ENCODE measurements around the gene PLD4. TPM values are rescaled to one million over a fixed set of nuclear protein-coding genes. Genes with fewer than 3 reads are reported as not detected.

PLD4 gene
- total and polyA plus RNA-seq, 2 of the 8 experiments (the other 6 are each of a cell fraction or from before 2014, with no cell fraction given), result 0.05 TPM; not detected in 1

Other genes with a start within 250 kb of the PLD4 start
- gene INF2, start 235.3 kb upstream of the PLD4 start, total RNA-seq (2021; fragmentation: NEBNext Ultra II Directional; extraction: Animal tissue kit (Norgen Biotek cat#: 25700)), result 54.0 and 59.5 TPM in 2 replicates
- gene INF2, start 235.3 kb upstream of the PLD4 start, polyA plus RNA-seq (2011; rRNA removed), result 29.1 and 42.3 TPM in 2 replicates
- 7.9 and 8.9 TPM in 2 replicates for gene ADSS1, start 200.7 kb upstream of the PLD4 start, total RNA-seq (2021; fragmentation: NEBNext Ultra II Directional; extraction: Animal tissue kit (Norgen Biotek cat#: 25700))
- 7.1 and 9.4 TPM in 2 replicates for gene ADSS1, start 200.7 kb upstream of the PLD4 start, polyA plus RNA-seq (2011; rRNA removed)
- gene SIVA1, start 171.7 kb upstream of the PLD4 start, total RNA-seq (2021; fragmentation: NEBNext Ultra II Directional; extraction: Animal tissue kit (Norgen Biotek cat#: 25700)), result 123 and 135 TPM in 2 replicates
- gene SIVA1, start 171.7 kb upstream of the PLD4 start, polyA plus RNA-seq (2011; rRNA removed), result 517 and 589 TPM in 2 replicates
- 62.1 and 71.5 TPM in 2 replicates for gene AKT1, start 129.1 kb upstream of the PLD4 start, total RNA-seq (2021; fragmentation: NEBNext Ultra II Directional; extraction: Animal tissue kit (Norgen Biotek cat#: 25700))
- 68.1 and 89.8 TPM in 2 replicates for gene AKT1, start 129.1 kb upstream of the PLD4 start, polyA plus RNA-seq (2011; rRNA removed)
- 2.8 and 2.9 TPM in 2 replicates for gene ZBTB42, start 123.8 kb upstream of the PLD4 start, total RNA-seq (2021; fragmentation: NEBNext Ultra II Directional; extraction: Animal tissue kit (Norgen Biotek cat#: 25700))
- gene ZBTB42, start 123.8 kb upstream of the PLD4 start, polyA plus RNA-seq (2011; rRNA removed), result 3.1 and 3.7 TPM in 2 replicates
- 32.3 and 33.8 TPM in 2 replicates for gene CEP170B, start 59.6 kb upstream of the PLD4 start, total RNA-seq (2021; fragmentation: NEBNext Ultra II Directional; extraction: Animal tissue kit (Norgen Biotek cat#: 25700))
- 9.1 and 15.2 TPM in 2 replicates for gene CEP170B, start 59.6 kb upstream of the PLD4 start, polyA plus RNA-seq (2011; rRNA removed)
- gene AHNAK2, start 53.5 kb downstream of the PLD4 start, total RNA-seq (2021; fragmentation: NEBNext Ultra II Directional; extraction: Animal tissue kit (Norgen Biotek cat#: 25700)), result 1.5 and 2.0 TPM in 2 replicates
- gene AHNAK2, start 53.5 kb downstream of the PLD4 start, polyA plus RNA-seq (2011; rRNA removed), result 0.64 and 0.95 TPM in 2 replicates
- gene CLBA1, start 60.9 kb downstream of the PLD4 start, total RNA-seq (2021; fragmentation: NEBNext Ultra II Directional; extraction: Animal tissue kit (Norgen Biotek cat#: 25700)), result 2.1 and 2.4 TPM in 2 replicates
- gene CLBA1, start 60.9 kb downstream of the PLD4 start, polyA plus RNA-seq (2011; rRNA removed), result 1.6 and 2.3 TPM in 2 replicates
- gene CDCA4, start 96.2 kb downstream of the PLD4 start, total RNA-seq (2021; fragmentation: NEBNext Ultra II Directional; extraction: Animal tissue kit (Norgen Biotek cat#: 25700)), result 48.6 and 49.9 TPM in 2 replicates
- 62.4 and 80.6 TPM in 2 replicates for gene CDCA4, start 96.2 kb downstream of the PLD4 start, polyA plus RNA-seq (2011; rRNA removed)
- gene GPR132, start 140.6 kb downstream of the PLD4 start, total RNA-seq (2021; fragmentation: NEBNext Ultra II Directional; extraction: Animal tissue kit (Norgen Biotek cat#: 25700)), result not detected in 2 replicates
- gene GPR132, start 140.6 kb downstream of the PLD4 start, polyA plus RNA-seq (2011; rRNA removed), result 0.11 and 0.28 TPM in 2 replicates
- gene JAG2, start 243.9 kb downstream of the PLD4 start, total RNA-seq (2021; fragmentation: NEBNext Ultra II Directional; extraction: Animal tissue kit (Norgen Biotek cat#: 25700)), result 6.2 and 8.9 TPM in 2 replicates
- 2.8 and 4.8 TPM in 2 replicates for gene JAG2, start 243.9 kb downstream of the PLD4 start, polyA plus RNA-seq (2011; rRNA removed)

All from H1 (cell line).